HG03039 (cell line): ENCODE data around the gene LMAN2.

Source experiments
- ATAC-seq: cut with Tn5 transposase; IDR thresholded peaks from one replicate; pipeline ENCODE4 v1.9.1; 2021; ENCODE audit warnings: mild to moderate bottlenecking, moderate library complexity; ENCODE audit not compliant: unreplicated experiment

The LMAN2 gene

GRCh38 chr5:177291735-177292134 is 59.7 kb downstream of the LMAN2 start:
- ATAC-seq, result no peak

DNA sequence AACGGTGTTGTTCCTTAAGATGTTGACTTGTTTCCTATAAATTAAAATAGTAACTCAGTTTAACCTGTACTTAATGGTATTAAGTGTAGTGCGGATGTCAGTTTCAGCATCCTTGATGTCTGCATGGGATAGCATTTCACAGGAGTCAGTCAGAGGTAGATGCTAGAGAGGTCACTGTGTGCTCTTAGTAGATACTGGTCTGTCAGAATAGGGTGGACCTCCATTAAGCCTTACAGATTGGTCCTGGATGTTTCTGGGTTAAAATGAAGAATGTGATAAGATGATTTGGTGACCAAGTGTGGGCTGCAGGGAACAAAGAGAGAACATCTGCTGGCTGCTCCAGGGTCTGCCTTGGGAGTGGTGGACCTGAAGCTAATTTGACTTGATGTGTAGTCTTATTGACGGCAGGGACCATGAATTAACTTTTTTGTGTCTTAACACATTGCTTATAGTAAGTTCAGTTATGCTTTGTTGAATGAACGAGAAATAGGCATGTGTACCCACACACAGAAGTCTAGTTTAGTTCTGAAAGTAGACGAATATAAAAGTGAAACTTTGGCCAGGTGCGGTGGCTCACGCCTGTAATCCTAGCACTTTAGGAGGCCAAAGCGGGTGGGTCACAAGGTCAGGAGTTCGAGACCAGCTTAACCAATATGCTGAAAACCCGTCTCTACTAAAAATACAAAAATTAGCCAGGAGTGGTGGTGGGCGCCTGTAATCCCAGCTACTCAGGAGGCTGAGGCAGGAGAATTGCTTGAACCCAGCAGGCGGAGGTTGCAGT is 60.5 kb downstream of the LMAN2 start:
- ATAC-seq, result no peak

GRCh38 chr5:177288191-177288590 is 63.3 kb downstream of the LMAN2 start:
- ATAC-seq, result no peak
